GM18907 (cell line): ENCODE data around the gene SKOR2.

Source experiments
- ATAC-seq: cut with Tn5 transposase; IDR thresholded peaks from one replicate; pipeline ENCODE4 v1.9.1; 2021; ENCODE audit warnings: mild to moderate bottlenecking, moderate library complexity; ENCODE audit not compliant: unreplicated experiment

SKOR2 gene

DNA sequence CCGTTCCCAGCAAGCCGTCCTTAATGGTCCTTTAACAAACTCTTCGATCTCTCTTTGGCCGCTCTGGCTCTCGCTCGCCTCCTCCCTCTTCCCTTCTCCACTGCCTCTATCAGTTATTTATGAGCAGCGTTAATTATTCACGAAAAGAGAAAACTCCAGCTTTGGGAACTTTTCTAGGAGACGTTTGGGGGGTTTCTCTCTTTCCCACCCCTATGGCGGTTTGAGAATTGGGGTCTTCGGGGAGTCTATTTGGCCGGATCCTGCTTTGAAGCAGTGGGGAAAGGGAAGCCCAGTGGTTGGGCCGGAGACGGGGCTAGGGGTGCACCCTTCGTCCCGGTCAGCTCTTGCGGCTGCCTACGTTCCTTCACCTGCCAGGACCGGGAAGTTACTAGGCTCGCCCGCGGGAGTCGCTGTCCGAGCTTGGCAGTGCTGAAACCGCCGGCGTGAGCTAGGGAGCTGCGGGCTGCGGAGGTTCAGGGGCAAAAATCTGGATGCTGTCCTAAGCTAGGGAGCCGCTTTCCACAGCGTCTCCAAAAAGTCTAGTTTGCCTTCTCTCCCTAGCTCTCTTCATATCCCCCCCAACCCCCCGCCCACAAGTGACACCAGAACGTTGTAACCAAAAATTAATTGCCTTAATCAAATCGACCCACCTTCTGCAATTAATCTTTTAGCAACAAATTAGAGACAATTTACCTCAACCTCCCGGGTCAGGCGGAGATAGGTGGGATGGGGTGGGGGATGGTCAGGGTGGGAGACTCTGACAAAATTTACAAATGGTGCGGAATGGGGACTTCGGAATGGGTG is 8.9 kb upstream of the SKOR2 start:
- ATAC-seq = no peak

GRCh38 chr18:47254341-47254939 is 3.0 kb upstream of the SKOR2 start:
- no peak for ATAC-seq

DNA sequence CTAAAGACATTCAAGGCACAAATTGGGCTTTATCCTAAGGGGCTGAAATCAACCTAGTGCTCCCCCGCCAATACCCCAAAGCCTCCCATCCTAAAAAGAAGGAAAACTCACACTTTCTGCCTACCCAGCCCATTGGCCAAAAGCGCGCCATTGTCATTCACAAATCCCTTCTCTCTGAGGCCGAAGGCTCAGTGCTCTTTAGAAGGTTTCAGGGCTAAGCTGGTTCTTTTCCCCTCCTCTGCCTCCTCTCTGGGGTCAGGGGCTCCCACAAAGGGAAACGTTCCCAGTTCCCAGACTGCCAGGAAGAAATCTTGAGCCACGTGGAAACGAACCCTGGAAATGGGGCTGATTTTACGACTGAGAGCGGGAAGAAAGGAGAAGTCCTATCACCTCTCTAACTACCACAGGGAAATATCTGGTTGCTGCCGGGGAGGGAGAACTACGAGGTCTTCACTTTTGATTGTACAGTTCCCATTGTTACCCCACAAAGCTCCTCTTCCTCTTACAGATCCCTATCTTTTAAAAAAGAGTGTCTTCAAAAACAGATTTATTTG is 1.7 kb upstream of the SKOR2 start:
- ATAC-seq = no peak

DNA sequence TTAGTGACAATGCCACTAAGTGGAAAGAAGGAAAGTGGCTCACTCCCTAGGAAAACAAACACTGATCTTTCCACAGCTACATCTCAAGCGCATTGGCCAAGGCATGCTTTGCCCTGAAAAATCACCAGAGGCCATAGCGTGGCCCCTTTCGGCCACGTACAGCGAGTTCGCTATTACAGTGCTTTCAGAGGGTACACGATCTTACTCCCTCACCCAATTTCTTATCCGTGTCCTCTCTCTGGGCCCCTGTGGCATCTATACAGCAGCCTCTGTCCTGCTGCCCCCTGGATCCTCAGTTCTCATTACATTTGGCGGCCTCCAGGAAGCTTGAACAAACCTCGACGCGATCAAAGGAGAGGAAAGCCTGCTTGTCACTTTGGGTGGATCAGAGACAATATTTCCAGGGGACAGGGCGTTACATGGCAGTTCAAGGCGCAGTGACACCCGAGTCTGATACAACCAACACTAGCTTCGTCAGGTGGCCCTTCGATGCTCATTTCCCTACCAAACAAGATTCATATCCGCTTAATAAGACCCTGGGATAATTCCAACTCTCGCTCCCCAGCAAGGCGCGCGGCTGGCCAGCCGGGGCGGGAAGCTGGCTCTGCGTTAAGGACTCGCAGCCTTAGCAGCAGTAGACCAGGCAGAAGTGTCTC is 941 bp downstream of the SKOR2 start:
- ATAC-seq = no peak

GRCh38 chr18:47249314-47249981 is 2.0 kb downstream of the SKOR2 start:
- no peak for ATAC-seq

GRCh38 chr18:47248604-47249313 is 2.7 kb downstream of the SKOR2 start:
- ATAC-seq = no peak

- no peak for ATAC-seq
These were observed 3.3 kb downstream of the SKOR2 start for GRCh38 chr18:47248115-47248603.

DNA sequence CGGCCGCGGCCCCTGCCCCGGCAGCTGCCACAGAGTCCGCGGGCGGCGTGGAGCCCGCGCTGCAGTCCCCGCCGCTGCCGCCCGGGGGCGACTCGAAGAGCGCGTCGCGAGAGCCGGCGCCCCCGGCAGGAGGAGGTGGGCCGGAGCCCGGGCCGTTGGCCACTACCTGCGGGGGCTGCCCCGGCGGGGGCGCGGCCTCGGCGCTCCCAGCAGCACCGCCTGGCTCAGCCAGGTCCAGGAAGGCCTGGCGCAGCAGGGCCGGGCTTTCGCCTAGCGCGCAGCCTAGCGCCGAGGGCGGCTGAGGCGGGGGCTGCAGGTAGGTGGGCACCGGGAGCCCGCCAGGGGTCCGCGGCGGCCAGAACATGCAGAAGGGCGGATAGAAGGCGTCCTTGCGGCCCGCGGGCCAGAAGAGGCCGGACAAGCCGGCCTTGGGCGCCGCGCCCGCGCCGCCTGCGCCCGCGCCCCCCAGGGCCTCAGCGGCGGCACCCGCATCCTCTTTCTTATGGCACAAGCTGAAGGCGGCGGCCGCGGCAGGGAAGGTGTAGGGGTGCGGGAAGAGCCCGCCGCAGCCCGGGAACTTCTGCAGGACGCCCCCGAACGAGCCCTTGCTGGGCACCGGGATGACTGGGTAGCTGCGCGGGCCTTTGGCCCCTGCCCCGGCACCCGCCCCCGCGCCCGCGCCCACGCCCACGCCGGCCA is 3.9 kb downstream of the SKOR2 start:
- no peak for ATAC-seq

DNA sequence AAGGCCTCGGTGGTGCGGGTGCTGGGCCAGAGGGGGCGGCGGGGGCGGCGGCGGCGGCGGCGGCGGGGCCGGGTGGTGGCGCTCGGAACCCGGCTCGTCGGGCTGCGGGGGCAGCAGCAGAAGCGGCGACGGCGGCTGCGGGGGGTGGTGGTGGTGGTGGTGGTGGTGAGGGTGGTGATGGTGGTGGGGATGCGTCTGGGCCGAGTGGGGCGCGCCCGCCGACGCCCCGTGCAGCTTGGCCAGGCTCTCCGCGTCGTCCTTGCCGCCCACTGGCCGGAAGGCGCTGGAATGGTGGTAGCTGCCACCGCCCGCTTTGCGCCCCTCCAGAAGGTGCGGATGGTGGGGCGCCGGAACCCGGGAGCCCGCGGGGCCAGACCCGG is 4.4 kb downstream of the SKOR2 start:
- ATAC-seq = no peak

DNA sequence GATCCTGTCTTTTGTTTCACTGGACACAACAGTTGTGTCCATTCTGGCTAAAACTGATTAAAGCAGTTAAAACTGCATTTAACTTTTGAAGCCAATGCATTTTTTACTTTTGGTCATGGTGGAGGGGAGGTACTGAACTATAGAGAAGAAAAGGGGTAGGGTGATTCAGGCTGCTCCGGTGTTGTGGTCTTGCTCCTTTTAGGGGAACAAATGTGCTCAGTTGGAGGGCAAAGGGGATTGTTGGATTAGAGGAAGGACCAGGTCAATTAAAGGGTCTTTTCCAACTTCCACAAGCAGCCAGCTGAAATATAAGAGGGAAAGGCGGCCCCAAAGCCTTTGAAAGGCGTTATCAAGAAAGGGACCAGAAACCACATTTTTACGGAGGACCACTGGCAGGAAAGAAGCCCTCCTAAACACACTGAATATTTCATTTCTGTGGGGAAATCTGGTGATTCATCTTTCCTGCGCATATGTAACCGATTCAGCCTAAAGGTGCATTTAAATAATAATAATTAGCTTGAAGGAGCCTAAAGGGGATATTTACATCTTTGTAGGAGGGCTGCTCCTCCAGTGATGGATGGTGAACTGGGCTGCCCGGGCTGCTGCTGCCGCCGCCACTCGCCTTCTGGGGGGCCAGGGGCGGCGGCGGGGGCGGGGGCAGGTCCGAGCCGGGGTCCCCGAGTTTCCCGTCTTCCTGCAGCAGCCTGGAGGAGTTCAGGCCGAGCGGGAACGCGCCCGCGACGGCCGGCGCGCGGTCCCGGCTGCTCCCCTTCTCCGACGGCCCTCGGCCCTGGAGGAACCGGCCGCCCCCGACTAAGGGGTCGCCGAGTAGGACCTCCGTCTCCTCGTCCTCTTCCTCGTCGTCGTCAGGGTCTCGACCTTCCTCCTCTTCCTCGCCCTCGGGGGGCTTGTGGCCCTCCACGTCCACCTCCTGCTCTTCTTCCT is 5.2 kb downstream of the SKOR2 start:
- ATAC-seq = no peak

DNA sequence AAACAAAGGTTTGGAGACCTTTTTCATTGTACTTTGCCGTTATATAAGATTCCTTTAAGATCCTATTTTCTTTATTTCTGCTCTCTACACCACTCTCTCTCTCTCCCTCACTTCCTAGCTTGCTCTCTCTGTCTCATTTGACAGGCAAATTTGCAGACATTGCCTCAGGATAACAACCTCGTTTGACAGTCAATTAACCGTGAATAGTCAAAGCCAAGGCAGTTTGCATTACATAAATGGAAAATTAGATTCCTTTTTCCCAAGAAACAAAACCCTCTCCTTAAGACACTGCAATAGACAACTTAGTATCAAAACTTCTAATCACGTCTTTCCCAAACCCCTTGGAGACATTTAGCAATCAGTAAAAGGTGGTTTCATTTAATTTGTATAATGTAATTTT is 7.4 kb downstream of the SKOR2 start:
- no peak for ATAC-seq

- no peak for ATAC-seq
These were observed 16.4 kb downstream of the SKOR2 start for GRCh38 chr18:47235096-47235495.

- ATAC-seq = no peak
These were observed 24.8 kb downstream of the SKOR2 start for GRCh38 chr18:47226660-47227059.

DNA sequence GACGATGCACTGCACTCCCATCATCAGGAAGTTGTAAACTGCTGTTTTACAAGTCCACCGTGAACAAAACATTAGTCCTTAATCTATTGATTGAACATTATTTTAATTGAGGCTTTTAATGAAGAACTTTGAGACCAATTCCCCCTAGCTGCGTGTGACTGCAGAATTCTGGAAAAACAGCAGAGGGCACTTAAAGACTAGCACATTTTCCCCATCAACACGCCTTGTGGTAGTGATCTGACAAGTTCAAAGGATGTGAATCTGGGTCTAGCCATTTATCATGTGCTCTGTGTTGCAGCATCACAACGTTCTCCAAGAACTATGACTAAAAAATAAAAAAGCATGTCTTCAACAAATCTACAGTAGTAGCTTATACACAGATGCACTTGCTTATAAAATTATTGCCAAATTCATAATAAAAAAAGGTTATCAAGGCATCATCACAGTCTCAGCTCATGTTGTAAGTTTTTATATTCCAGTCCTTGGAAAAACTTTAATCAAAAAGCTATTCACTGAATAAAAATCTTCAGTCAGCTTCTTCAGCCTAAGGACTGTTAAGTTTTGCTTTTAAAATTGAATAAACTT is 35.8 kb downstream of the SKOR2 start:
- no peak for ATAC-seq

- ATAC-seq = no peak
These were observed 42.3 kb downstream of the SKOR2 start for GRCh38 chr18:47209171-47209570.

- ATAC-seq = no peak
These were observed 44.4 kb downstream of the SKOR2 start for GRCh38 chr18:47206945-47207637.

GRCh38 chr18:47204908-47205522 is 46.4 kb downstream of the SKOR2 start:
- ATAC-seq = no peak
